SK-N-SH (cell line): Measurements from ENCODE around the gene RNF44. TPM values are rescaled to one million over a fixed set of nuclear protein-coding genes. Genes with fewer than 3 reads are reported as not detected.
A peak's percentile ranks its signal among the peaks of the same experiment; 100 is the strongest.

ENCODE experiments used
- CTCF ChIA-PET: fragments of 300-600, 350-600 bp; formaldehyde crosslinking; extraction: SDS; loops from one replicate; lab custom pipeline; 2021; lab: Yijun Ruan, JAX
- POLR2A ChIA-PET: fragments of 350-600 bp; sonication (Branson Sonifier 250); formaldehyde crosslinking; extraction: SDS; loops from one replicate; lab custom pipeline; 2020; ENCODE audit warnings: antibody characterized with exemption, inconsistent platforms; lab: Yijun Ruan, JAX
- DNase-seq: peaks from one replicate; pipeline ENCODE4 v3.0.0; 2012
- H2AFZ ChIP-seq: fragments of 200-600 bp; sonication (generic); 2 replicates; pipeline ENCODE4 v1.8.1; 2016; ENCODE audit warnings: antibody characterized with exemption, mild to moderate bottlenecking, low read depth
- H3F3A ChIP-seq: fragments of 200-600 bp; sonication (generic); replicated peaks from 2 replicates; pipeline ENCODE3; 2016; ENCODE audit warnings: antibody characterized with exemption, mild to moderate bottlenecking; ENCODE audit not compliant: insufficient read depth
- H3K27ac ChIP-seq, 2 experiments: fragments of 200-500 bp in 1 of 2; fragments of 200-600 bp in 1 of 2; sonication (Bioruptor generic) in 1 of 2; sonication (generic), shearing (Covaris generic) in 1 of 2; 2 replicates each; pipeline versions ENCODE4 v1.5.1 to v1.6.1; 2014 to 2016; ENCODE audit warnings: low read depth in 2 of 2, inconsistent platforms in 1 of 2, low read length in 1 of 2, mild to moderate bottlenecking in 1 of 2, mixed read lengths in 1 of 2
- H3K27me3 ChIP-seq: fragments of 200-600 bp; sonication (generic), shearing (Covaris generic); 2 replicates; pipeline ENCODE4 v1.6.1; 2016; ENCODE audit warnings: mixed run types; ENCODE audit not compliant: insufficient read depth
- H3K36me3 ChIP-seq, 2 experiments: fragments of 200-500 bp in 1 of 2; fragments of 200-600 bp in 1 of 2; sonication (Bioruptor generic) in 1 of 2; sonication (generic) in 1 of 2; replicated peaks in 1 of 2; 2 replicates each; pipeline versions ENCODE3 to v1.5.1; 2014 to 2016; ENCODE audit warnings: low read length in 1 of 2, mild to moderate bottlenecking in 1 of 2; ENCODE audit not compliant: insufficient read depth in 2 of 2, control insufficient read depth in 1 of 2
- H3K4me1 ChIP-seq, 2 experiments: fragments of 200-500 bp in 1 of 2; fragments of 200-600 bp in 1 of 2; sonication (Bioruptor generic) in 1 of 2; sonication (generic), shearing (Covaris generic) in 1 of 2; 2 replicates each; pipeline versions ENCODE4 v1.5.1 to v1.6.1; 2014 to 2016; ENCODE audit warnings: low read depth in 1 of 2, low read length in 1 of 2, mixed run types in 1 of 2; ENCODE audit not compliant: insufficient read depth in 2 of 2, control insufficient read depth in 1 of 2
- H3K4me2 ChIP-seq: fragments of 200-600 bp; sonication (generic), shearing (Covaris generic); 2 replicates; pipeline ENCODE4 v1.6.1; 2017; ENCODE audit warnings: mixed run types
- H3K4me3 ChIP-seq, 2 experiments: fragments of 200-500 bp in 1 of 2; fragments of 200-600 bp in 1 of 2; sonication (Bioruptor generic) in 1 of 2; sonication (generic), shearing (Covaris generic) in 1 of 2; 2 replicates each; pipeline versions ENCODE4 v1.5.1 to v1.8.1; 2014 to 2016; ENCODE audit warnings: low read depth in 2 of 2, inconsistent platforms in 1 of 2, low read length in 1 of 2, mild to moderate bottlenecking in 1 of 2, mixed read lengths in 1 of 2, moderate library complexity in 1 of 2
- H3K79me2 ChIP-seq: fragments of 200-600 bp; sonication (generic); 2 replicates; pipeline ENCODE4 v1.8.1; 2017; ENCODE audit warnings: mild to moderate bottlenecking; ENCODE audit not compliant: insufficient read depth
- H3K9ac ChIP-seq: fragments of 200-600 bp; sonication (generic); 2 replicates; pipeline ENCODE4 v1.6.1; 2017; ENCODE audit warnings: mixed run types
- H3K9me2 ChIP-seq: fragments of 200-600 bp; sonication (generic); 2 replicates; pipeline ENCODE4 v1.6.1; 2017; ENCODE audit warnings: mixed run types
- H3K9me3 ChIP-seq: fragments of 200-600 bp; sonication (generic); 2 replicates; pipeline ENCODE4 v1.6.1; 2017; ENCODE audit warnings: mixed run types, mild to moderate bottlenecking, moderate library complexity
- H4K20me1 ChIP-seq: fragments of 200-600 bp; sonication (generic); 2 replicates; pipeline ENCODE4 v1.6.1; 2017; ENCODE audit warnings: mild to moderate bottlenecking, mixed run types; ENCODE audit not compliant: insufficient read depth
- ELF1 ChIP-seq: IDR thresholded peaks from 2 replicates; pipeline ENCODE4 v1.4.0; 2012
- EZH2phosphoT487 ChIP-seq: fragments of 200-600 bp; sonication (generic); IDR thresholded peaks from 2 replicates; pipeline ENCODE4 v1.6.1; 2017; ENCODE audit warnings: low read depth, mixed run types, mild to moderate bottlenecking, antibody characterized with exemption, moderate library complexity, borderline replicate concordance
- FOSL2 ChIP-seq: IDR thresholded peaks from 2 replicates; pipeline ENCODE4 v1.4.0; 2012; ENCODE audit warnings: low read depth, mild to moderate bottlenecking, moderate library complexity, borderline replicate concordance
- FOXM1 ChIP-seq: IDR thresholded peaks from 2 replicates; pipeline ENCODE4 v1.4.0; 2012; ENCODE audit warnings: low read depth, mild to moderate bottlenecking
- GABPA ChIP-seq: IDR thresholded peaks from 2 replicates; pipeline ENCODE4 v1.4.0; 2012; ENCODE audit warnings: low read depth, mild to moderate bottlenecking
- IRF3 ChIP-seq: fragments of 150-350 bp; IDR thresholded peaks from 2 replicates; pipeline ENCODE4 v1.6.1; 2016; ENCODE audit warnings: mild to moderate bottlenecking, low read depth, low read length
- JUND ChIP-seq: IDR thresholded peaks from 2 replicates; pipeline ENCODE4 v1.4.0; 2012
- MEF2A ChIP-seq: IDR thresholded peaks from 2 replicates; pipeline ENCODE4 v1.4.0; 2012; ENCODE audit warnings: low read depth, borderline replicate concordance
- MXI1 ChIP-seq: IDR thresholded peaks from 2 replicates; pipeline ENCODE4 v1.6.1; 2012; ENCODE audit warnings: mild to moderate bottlenecking, low read depth, low read length, improper control_type of control experiment
- NRF1 ChIP-seq: IDR thresholded peaks from 2 replicates; pipeline ENCODE4 v1.6.1; 2012; ENCODE audit warnings: low read depth, mild to moderate bottlenecking, low read length
- POLR2AphosphoS5 ChIP-seq: IDR thresholded peaks from 2 replicates; pipeline ENCODE4 v1.6.1; 2012; ENCODE audit warnings: low read depth, low read length
- RCOR1 ChIP-seq: fragments of 150-350 bp; IDR thresholded peaks from 2 replicates; pipeline ENCODE4 v1.6.1; 2017; ENCODE audit warnings: antibody characterized with exemption, low read length
- RFX5 ChIP-seq: IDR thresholded peaks from 2 replicates; pipeline ENCODE4 v1.6.1; 2012; ENCODE audit warnings: mild to moderate bottlenecking, improper control_type of control experiment, low read length
- RXRA ChIP-seq: IDR thresholded peaks from 2 replicates; pipeline ENCODE4 v1.4.0; 2012; ENCODE audit warnings: low read depth, mild to moderate bottlenecking, borderline replicate concordance
- SIN3A ChIP-seq: IDR thresholded peaks from 2 replicates; pipeline ENCODE4 v1.6.1; 2012; ENCODE audit warnings: low read depth, mild to moderate bottlenecking, low read length, moderate library complexity, borderline replicate concordance
- SMC3 ChIP-seq: IDR thresholded peaks from 2 replicates; pipeline ENCODE4 v1.6.1; 2012; ENCODE audit warnings: low read depth, low read length, improper control_type of control experiment
- TAF1 ChIP-seq: IDR thresholded peaks from 2 replicates; pipeline ENCODE4 v1.6.1; 2012; ENCODE audit warnings: low read depth, mild to moderate bottlenecking, low read length, moderate library complexity, borderline replicate concordance
- TCF12 ChIP-seq: IDR thresholded peaks from 2 replicates; pipeline ENCODE4 v1.4.0; 2012
- ZBTB33 ChIP-seq: IDR thresholded peaks from 2 replicates; pipeline ENCODE4 v1.4.0; 2012; ENCODE audit warnings: low read depth, borderline replicate concordance
- WGBS: methylation state at CpG from one replicate; pipeline ENCODE4 v1.1.6; 2017; ENCODE audit warnings: low lambda C conversion rate; 5-methylcytosine and 5-hydroxymethylcytosine counted together
- polyA plus RNA-seq, 3 experiments: library from polyadenylated mRNA; depleted of rRNA; stranded (reverse); fragments of >200 nt; gene quantifications; 2 replicates each; pipeline ENCODE4 v1.2.3, GENCODE V29; 2012
- TF ChIP-seq, protein P1 (sequence below): IDR thresholded peaks from 2 replicates; pipeline ENCODE4; 2012
- TF ChIP-seq, protein P2 (sequence below): fragments of 150-350 bp; IDR thresholded peaks from 2 replicates; pipeline ENCODE4 v1.6.1; 2017; ENCODE audit warnings: antibody characterized with exemption, low read length, low read depth, borderline replicate concordance
- TF ChIP-seq, protein P3 (sequence below): IDR thresholded peaks from 2 replicates; pipeline ENCODE4 v1.6.1; 2012; ENCODE audit warnings: mild to moderate bottlenecking, low read depth, low read length, moderate library complexity
- TF ChIP-seq, protein P4 (sequence below): IDR thresholded peaks from 2 replicates; pipeline ENCODE4 v1.4.0; 2012; ENCODE audit warnings: low read depth, borderline replicate concordance

Gene RNF44
- polyA plus RNA-seq, 1 of the 3 experiments (the other 2 are of a cell fraction) = 17.9 TPM

DNA sequence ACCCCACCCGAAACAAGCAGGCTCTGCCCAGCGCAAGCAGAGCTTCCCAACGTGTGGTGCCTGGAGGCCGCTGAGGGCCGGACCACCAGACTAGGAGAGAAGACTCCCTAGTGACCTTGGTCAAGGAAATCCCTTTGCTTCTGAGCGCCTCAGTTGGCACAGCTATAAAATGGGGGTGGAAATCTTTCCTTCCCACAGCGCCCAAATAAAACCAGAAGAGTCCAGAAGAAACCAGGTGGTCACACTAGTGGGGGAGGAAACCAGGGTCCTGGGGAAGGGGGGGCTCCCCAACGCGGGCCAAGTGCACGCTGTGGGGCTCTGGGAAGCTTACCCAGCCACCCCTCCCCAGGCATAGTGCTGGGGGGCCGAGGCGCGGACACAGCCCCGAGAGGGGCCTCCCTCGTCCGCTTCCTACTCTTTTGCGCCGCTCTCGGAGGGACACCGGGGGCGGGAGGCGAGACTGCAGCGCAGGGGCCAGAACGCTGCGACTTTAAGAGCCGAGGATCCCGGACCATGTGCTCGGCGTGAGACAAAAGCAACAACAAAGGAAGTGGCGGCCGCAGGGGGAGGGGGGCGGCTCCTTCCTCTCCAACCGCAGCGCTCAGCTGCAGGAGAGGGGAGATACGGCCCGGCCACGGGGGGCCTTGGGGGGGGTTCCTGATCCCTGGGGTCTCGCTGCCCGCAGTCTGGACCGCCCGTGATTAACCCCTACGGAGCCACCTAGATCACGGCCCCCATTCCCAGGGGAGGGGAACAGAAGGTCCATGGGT, 885 bp downstream of the RNF44 start:
- peak overlapping the region; percentile 73 to 97 for H3K4me3 ChIP-seq
- peaks cover 15 to 47% of the 10 kb centered on the region in 2 experiments for H3K4me1 ChIP-seq
- 0% methylated on average over 6 of the region's 43 CpGs for WGBS
- H2AFZ ChIP-seq = no peak overlapping the region
- ChIA-PET POLR2A (interaction anchor here (0.7 to 1.9 kb wide), 5 partner anchors 11 to 148 kb away, joined by 3 to 10 read pairs (median 3); partner anchors contain the start of genes HIGD2A, NOP16 and TSPAN17), CTCF (interaction anchor here (0.8 to 6.0 kb wide), 7 partner anchors 15 to 120 kb away, joined by 3 to 28 read pairs (median 5); partner anchors contain the start of genes CLTB and FAF2)
- H3K9me2 ChIP-seq = no peaks in the 10 kb centered on the region
- peaks cover 53% of the 10 kb centered on the region for H3K79me2 ChIP-seq
- no peaks in the 10 kb centered on the region for H3K9me3 ChIP-seq
- H4K20me1 ChIP-seq = peaks cover 42% of the 10 kb centered on the region
- no peaks in the 10 kb centered on the region for H3K27me3 ChIP-seq
- H3K36me3 ChIP-seq = peaks cover under 1 to 19% of the 10 kb centered on the region in 2 experiments
- peak overlapping the region; percentile 87 to 95 for H3K27ac ChIP-seq
- peak overlapping the region; percentile 99 for H3K4me2 ChIP-seq
- peak overlapping the region; percentile 98 for H3K9ac ChIP-seq
- H3F3A ChIP-seq = no peaks in the 10 kb centered on the region
- peak; percentile 82 for DNase-seq
- TF ChIP-seq, protein P1, sequence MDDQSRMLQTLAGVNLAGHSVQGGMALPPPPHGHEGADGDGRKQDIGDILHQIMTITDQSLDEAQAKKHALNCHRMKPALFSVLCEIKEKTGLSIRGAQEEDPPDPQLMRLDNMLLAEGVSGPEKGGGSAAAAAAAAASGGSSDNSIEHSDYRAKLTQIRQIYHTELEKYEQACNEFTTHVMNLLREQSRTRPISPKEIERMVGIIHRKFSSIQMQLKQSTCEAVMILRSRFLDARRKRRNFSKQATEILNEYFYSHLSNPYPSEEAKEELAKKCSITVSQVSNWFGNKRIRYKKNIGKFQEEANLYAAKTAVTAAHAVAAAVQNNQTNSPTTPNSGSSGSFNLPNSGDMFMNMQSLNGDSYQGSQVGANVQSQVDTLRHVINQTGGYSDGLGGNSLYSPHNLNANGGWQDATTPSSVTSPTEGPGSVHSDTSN = no peak
- 0 out of 2 replicates have a peak, but pooled peaks have one; percentile 32 for TF ChIP-seq ELF1
- 0 out of 2 replicates have a peak, but pooled peaks have one; percentile 86 for TF ChIP-seq SIN3A
- TF ChIP-seq, protein P2, sequence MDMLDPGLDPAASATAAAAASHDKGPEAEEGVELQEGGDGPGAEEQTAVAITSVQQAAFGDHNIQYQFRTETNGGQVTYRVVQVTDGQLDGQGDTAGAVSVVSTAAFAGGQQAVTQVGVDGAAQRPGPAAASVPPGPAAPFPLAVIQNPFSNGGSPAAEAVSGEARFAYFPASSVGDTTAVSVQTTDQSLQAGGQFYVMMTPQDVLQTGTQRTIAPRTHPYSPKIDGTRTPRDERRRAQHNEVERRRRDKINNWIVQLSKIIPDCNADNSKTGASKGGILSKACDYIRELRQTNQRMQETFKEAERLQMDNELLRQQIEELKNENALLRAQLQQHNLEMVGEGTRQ = no peak
- TF ChIP-seq EZH2phosphoT487 = no peak
- peak; percentile 37; the same call in 1 of the 2 replicates for TF ChIP-seq GABPA
- TF ChIP-seq IRF3 = no peak
- no peak for TF ChIP-seq SMC3
- no peak for TF ChIP-seq RFX5
- TF ChIP-seq POLR2AphosphoS5 = no peak; the same call in 1 of the 2 replicates
- TF ChIP-seq ZBTB33 = no peak
- no peak for TF ChIP-seq RCOR1
- no peak for TF ChIP-seq RXRA
- TF ChIP-seq, protein P3, sequence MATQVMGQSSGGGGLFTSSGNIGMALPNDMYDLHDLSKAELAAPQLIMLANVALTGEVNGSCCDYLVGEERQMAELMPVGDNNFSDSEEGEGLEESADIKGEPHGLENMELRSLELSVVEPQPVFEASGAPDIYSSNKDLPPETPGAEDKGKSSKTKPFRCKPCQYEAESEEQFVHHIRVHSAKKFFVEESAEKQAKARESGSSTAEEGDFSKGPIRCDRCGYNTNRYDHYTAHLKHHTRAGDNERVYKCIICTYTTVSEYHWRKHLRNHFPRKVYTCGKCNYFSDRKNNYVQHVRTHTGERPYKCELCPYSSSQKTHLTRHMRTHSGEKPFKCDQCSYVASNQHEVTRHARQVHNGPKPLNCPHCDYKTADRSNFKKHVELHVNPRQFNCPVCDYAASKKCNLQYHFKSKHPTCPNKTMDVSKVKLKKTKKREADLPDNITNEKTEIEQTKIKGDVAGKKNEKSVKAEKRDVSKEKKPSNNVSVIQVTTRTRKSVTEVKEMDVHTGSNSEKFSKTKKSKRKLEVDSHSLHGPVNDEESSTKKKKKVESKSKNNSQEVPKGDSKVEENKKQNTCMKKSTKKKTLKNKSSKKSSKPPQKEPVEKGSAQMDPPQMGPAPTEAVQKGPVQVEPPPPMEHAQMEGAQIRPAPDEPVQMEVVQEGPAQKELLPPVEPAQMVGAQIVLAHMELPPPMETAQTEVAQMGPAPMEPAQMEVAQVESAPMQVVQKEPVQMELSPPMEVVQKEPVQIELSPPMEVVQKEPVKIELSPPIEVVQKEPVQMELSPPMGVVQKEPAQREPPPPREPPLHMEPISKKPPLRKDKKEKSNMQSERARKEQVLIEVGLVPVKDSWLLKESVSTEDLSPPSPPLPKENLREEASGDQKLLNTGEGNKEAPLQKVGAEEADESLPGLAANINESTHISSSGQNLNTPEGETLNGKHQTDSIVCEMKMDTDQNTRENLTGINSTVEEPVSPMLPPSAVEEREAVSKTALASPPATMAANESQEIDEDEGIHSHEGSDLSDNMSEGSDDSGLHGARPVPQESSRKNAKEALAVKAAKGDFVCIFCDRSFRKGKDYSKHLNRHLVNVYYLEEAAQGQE = no peak
- TF ChIP-seq, protein P4, sequence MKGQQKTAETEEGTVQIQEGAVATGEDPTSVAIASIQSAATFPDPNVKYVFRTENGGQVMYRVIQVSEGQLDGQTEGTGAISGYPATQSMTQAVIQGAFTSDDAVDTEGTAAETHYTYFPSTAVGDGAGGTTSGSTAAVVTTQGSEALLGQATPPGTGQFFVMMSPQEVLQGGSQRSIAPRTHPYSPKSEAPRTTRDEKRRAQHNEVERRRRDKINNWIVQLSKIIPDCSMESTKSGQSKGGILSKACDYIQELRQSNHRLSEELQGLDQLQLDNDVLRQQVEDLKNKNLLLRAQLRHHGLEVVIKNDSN = peak; percentile 39; the same call in 1 of the 2 replicates
- TF ChIP-seq FOSL2 = no peak
- TF ChIP-seq MXI1 = peak; percentile 80
- no peak for TF ChIP-seq NRF1
- no peak for TF ChIP-seq MEF2A
- TF ChIP-seq TCF12 = no peak
- no peak; the same call in 1 of the 2 replicates for TF ChIP-seq TAF1
- 0 out of 2 replicates have a peak, but pooled peaks have one; percentile 14 for TF ChIP-seq FOXM1
- no peak for TF ChIP-seq JUND
